Measurements from ENCODE around the gene MRPL49. TPM values are rescaled to one million over a fixed set of nuclear protein-coding genes. Genes with fewer than 3 reads are reported as not detected.

The MRPL49 gene
- total RNA-seq, 1 experiment from 2014 or later = 55.9 TPM

DNA sequence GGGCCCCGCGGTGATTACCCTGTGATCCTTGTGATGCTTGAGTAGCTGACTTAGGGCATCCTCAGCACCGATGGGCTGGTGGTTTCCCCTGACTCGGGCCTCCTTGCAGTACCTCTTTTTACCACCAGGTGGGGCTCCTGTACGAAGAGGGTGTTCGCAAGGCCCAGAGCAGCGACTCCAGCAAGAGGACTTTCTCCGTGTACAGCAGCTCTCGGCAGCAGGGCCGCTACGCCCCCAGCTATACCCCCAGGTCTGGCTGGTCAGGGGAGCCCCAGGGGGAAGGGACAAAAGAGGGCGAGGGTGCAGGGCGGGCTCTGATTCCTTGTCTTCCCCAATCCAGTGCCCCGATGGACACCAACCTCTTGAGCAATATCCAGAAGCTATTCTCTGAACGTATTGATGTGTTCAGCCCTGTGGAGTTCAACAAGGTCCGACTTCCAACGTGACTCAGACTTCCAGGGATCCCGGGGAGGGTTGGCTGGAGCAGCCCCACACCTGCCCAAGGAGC lies 11.7 kb upstream of the MRPL49 start:
- Mint-ChIP-seq H3K27ac (no peak overlapping the region), H3K9me3 (no peaks in the 10 kb centered on the region), H3K36me3 (peaks cover 1% of the 10 kb centered on the region), H3K4me1 (peaks cover 17% of the 10 kb centered on the region), H3K27me3 (ENCODE audit: low read depth) (no peaks in the 10 kb centered on the region), H3K4me3 (no peak overlapping the region)
- DNase-seq (ENCODE audit: low spot score) = peak; percentile 98
- POLR2A ChIA-PET = interaction anchor here (0.5 to 2.1 kb wide), 5 partner anchors 12 to 71 kb away, joined by 3 to 9 read pairs (median 3); partner anchors contain the start of genes CAPN1, FAU, MRPL49 and VPS51
- ATAC-seq = peak; percentile 37
- CTCF ChIA-PET = interaction anchor here (0.5 to 4.8 kb wide), 49 partner anchors 10 to 702 kb away, joined by 3 to 104 read pairs (median 5); partner anchors contain the start of genes ARL2, BATF2, CAPN1 and CDCA5
- TF ChIP-seq ZNF416 (CRISPR knock-in tag; IDR thresholded peaks at IDR 0.05) = no peak
- TF ChIP-seq IRF2 (CRISPR knock-in tag; IDR thresholded peaks at IDR 0.05; ENCODE audit: borderline replicate concordance, low read depth) = no peak
- TF ChIP-seq ELF4 (CRISPR knock-in tag; IDR thresholded peaks at IDR 0.05; ENCODE audit: low read depth) = no peak
- TF ChIP-seq, protein P1, sequence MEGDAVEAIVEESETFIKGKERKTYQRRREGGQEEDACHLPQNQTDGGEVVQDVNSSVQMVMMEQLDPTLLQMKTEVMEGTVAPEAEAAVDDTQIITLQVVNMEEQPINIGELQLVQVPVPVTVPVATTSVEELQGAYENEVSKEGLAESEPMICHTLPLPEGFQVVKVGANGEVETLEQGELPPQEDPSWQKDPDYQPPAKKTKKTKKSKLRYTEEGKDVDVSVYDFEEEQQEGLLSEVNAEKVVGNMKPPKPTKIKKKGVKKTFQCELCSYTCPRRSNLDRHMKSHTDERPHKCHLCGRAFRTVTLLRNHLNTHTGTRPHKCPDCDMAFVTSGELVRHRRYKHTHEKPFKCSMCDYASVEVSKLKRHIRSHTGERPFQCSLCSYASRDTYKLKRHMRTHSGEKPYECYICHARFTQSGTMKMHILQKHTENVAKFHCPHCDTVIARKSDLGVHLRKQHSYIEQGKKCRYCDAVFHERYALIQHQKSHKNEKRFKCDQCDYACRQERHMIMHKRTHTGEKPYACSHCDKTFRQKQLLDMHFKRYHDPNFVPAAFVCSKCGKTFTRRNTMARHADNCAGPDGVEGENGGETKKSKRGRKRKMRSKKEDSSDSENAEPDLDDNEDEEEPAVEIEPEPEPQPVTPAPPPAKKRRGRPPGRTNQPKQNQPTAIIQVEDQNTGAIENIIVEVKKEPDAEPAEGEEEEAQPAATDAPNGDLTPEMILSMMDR (IDR thresholded peaks at IDR 0.05) = peak; percentile 100
- no peak for TF ChIP-seq NR1H2 (CRISPR knock-in tag; IDR thresholded peaks at IDR 0.05)
- TF ChIP-seq ARID4B (CRISPR knock-in tag; IDR thresholded peaks at IDR 0.05; ENCODE audit: borderline replicate concordance) = 0 out of 2 replicates have a peak, but pooled peaks have one; percentile 29
- no peak for TF ChIP-seq GRHL2 (CRISPR knock-in tag; IDR thresholded peaks at IDR 0.05; ENCODE audit: insufficient replicate concordance, severe bottlenecking)
- no peak for TF ChIP-seq ESRRA (CRISPR knock-in tag; IDR thresholded peaks at IDR 0.05; ENCODE audit: borderline replicate concordance)
- TF ChIP-seq E2F4 (CRISPR knock-in tag; IDR thresholded peaks at IDR 0.05; ENCODE audit: borderline replicate concordance, low read depth) = no peak
- TF ChIP-seq GTF2I (CRISPR knock-in tag; conservative IDR thresholded peaks at IDR 0.05) = no peak
- TF ChIP-seq, protein P2, sequence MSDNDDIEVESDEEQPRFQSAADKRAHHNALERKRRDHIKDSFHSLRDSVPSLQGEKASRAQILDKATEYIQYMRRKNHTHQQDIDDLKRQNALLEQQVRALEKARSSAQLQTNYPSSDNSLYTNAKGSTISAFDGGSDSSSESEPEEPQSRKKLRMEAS (CRISPR knock-in tag; IDR thresholded peaks at IDR 0.05) = 0 out of 2 replicates have a peak, but pooled peaks have one; percentile 12
- no peak for TF ChIP-seq MLX (CRISPR knock-in tag; IDR thresholded peaks at IDR 0.05)

GRCh38 chr11:65111159-65111743 lies 10.9 kb upstream of the MRPL49 start:
- POLR2A ChIA-PET = interaction anchor here (0.7 to 2.2 kb wide), 7 partner anchors 9 to 70 kb away, joined by 3 to 19 read pairs (median 6); partner anchors contain the start of genes CAPN1, FAU, MRPL49 and VPS51
- H3K9me3 Mint-ChIP-seq = no peaks in the 10 kb centered on the region
- H3K27me3 Mint-ChIP-seq (ENCODE audit: low read depth) = no peaks in the 10 kb centered on the region
- peak overlapping the region; percentile 91 for H3K4me3 Mint-ChIP-seq
- no peaks in the 10 kb centered on the region; the same call in 1 of the 2 replicates for H3K36me3 Mint-ChIP-seq
- H3K4me1 Mint-ChIP-seq = peaks cover 17% of the 10 kb centered on the region
- ATAC-seq = no peak
- H3K27ac Mint-ChIP-seq = peak overlapping the region; percentile 76; the same call in 1 of the 2 replicates
- no peak for DNase-seq (ENCODE audit: low spot score)
- CTCF ChIA-PET = interaction anchor here (0.7 to 4.8 kb wide), 36 partner anchors 9 to 351 kb away, joined by 3 to 104 read pairs (median 5); partner anchors contain the start of genes ARL2, BATF2, CAPN1 and FAU
- TF ChIP-seq ZSCAN18 (CRISPR knock-in tag; IDR thresholded peaks at IDR 0.05) (no peak), FOXK1 (CRISPR knock-in tag; IDR thresholded peaks at IDR 0.05) (0 out of 2 replicates have a peak, but pooled peaks have one; percentile 60)

Measured in WTC11 (cell line).